ACC112 (cell line): ENCODE results near the gene SLC30A1.

Experiments
- H2AFZ ChIP-seq: fragments of 200-600 bp; sonication (generic); one replicate; pipeline ENCODE4 v1.6.0; 2017; ENCODE audit warnings: antibody characterized with exemption, low read length; ENCODE audit not compliant: unreplicated experiment
- H3K27ac ChIP-seq: fragments of 200-600 bp; sonication (generic); 2 replicates; pipeline ENCODE4 v1.5.1; 2014; ENCODE audit warnings: low read depth, mild to moderate bottlenecking, antibody characterized with exemption, low read length, moderate library complexity
- H3K27me3 ChIP-seq: fragments of 200-600 bp; sonication (generic); 2 replicates; pipeline ENCODE4 v1.6.1; 2014; ENCODE audit warnings: mild to moderate bottlenecking, antibody characterized with exemption, low read length, moderate library complexity, mixed read lengths; ENCODE audit not compliant: insufficient read depth
- H3K36me3 ChIP-seq: fragments of 200-600 bp; sonication (generic); 2 replicates; pipeline ENCODE4 v1.6.1; 2016; ENCODE audit warnings: mild to moderate bottlenecking, antibody characterized with exemption, low read length, moderate library complexity, mixed read lengths; ENCODE audit not compliant: insufficient read depth
- H3K4me1 ChIP-seq: fragments of 200-600 bp; sonication (generic); one replicate; pipeline ENCODE4 v1.6.1; 2016; ENCODE audit warnings: low read length, mixed read lengths; ENCODE audit not compliant: insufficient read depth, unreplicated experiment, control insufficient read depth
- H3K4me3 ChIP-seq: fragments of 200-600 bp; sonication (generic); 2 replicates; pipeline ENCODE4 v1.5.1; 2014; ENCODE audit warnings: mild to moderate bottlenecking, low read depth, low read length
- H3K79me2 ChIP-seq: fragments of 200-600 bp; sonication (generic); one replicate; pipeline ENCODE4 v1.6.0; 2016; ENCODE audit warnings: low read length; ENCODE audit not compliant: control insufficient read depth, unreplicated experiment, insufficient read depth

SLC30A1 gene

GRCh38 chr1:211530102-211530501 is 48.9 kb downstream of the SLC30A1 start:
- H3K4me1 ChIP-seq, result no peaks in the 10 kb centered on the region
- no peak overlapping the region for H3K4me3 ChIP-seq
- H2AFZ ChIP-seq, result no peak overlapping the region
- H3K27ac ChIP-seq, result no peak overlapping the region
- no peaks in the 10 kb centered on the region for H3K36me3 ChIP-seq
- H3K79me2 ChIP-seq, result no peaks in the 10 kb centered on the region
- no peaks in the 10 kb centered on the region for H3K27me3 ChIP-seq

DNA sequence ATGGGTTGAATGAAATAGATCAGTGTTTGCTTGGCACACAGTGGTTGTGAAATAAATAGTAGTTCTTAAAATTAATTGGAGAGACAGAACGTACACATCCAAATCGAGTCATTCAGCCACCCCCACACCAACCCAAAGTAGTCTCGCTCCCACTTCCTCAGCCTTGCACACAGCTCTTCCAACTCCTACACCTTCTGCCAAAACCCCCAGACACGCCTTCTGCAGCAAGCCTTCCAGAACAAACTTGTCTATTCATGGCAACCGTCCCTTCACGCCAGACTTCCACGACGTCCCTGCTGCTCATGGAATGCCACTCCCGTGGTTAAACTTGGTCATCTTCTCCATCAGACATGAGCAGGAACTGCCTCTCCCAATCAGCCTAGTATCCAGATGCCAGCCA is 49.5 kb downstream of the SLC30A1 start:
- no peak overlapping the region for H3K4me3 ChIP-seq
- H3K79me2 ChIP-seq, result no peaks in the 10 kb centered on the region
- H3K27me3 ChIP-seq, result no peaks in the 10 kb centered on the region
- H3K27ac ChIP-seq, result no peak overlapping the region
- H2AFZ ChIP-seq, result no peak overlapping the region
- no peaks in the 10 kb centered on the region for H3K36me3 ChIP-seq
- H3K4me1 ChIP-seq, result no peaks in the 10 kb centered on the region

GRCh38 chr1:211529011-211529410 is 50.0 kb downstream of the SLC30A1 start:
- H3K27me3 ChIP-seq, result no peaks in the 10 kb centered on the region
- no peak overlapping the region for H3K27ac ChIP-seq
- no peaks in the 10 kb centered on the region for H3K4me1 ChIP-seq
- no peak overlapping the region for H3K4me3 ChIP-seq
- no peaks in the 10 kb centered on the region for H3K79me2 ChIP-seq
- H3K36me3 ChIP-seq, result no peaks in the 10 kb centered on the region
- no peak overlapping the region for H2AFZ ChIP-seq

GRCh38 chr1:211527888-211528287 is 51.1 kb downstream of the SLC30A1 start:
- no peak overlapping the region for H3K27ac ChIP-seq
- no peaks in the 10 kb centered on the region for H3K4me1 ChIP-seq
- H2AFZ ChIP-seq, result no peak overlapping the region
- H3K36me3 ChIP-seq, result no peaks in the 10 kb centered on the region
- no peaks in the 10 kb centered on the region for H3K27me3 ChIP-seq
- H3K4me3 ChIP-seq, result no peak overlapping the region
- H3K79me2 ChIP-seq, result no peaks in the 10 kb centered on the region

- Histone ChIP-seq H3K4me3 (no peak overlapping the region), H3K36me3 (no peaks in the 10 kb centered on the region), H3K79me2 (no peaks in the 10 kb centered on the region), H2AFZ (no peak overlapping the region), H3K4me1 (no peaks in the 10 kb centered on the region), H3K27ac (no peak overlapping the region), H3K27me3 (no peaks in the 10 kb centered on the region)
These were observed 52.0 kb downstream of the SLC30A1 start for GRCh38 chr1:211527006-211527405.

GRCh38 chr1:211526101-211526500 is 52.9 kb downstream of the SLC30A1 start:
- Histone ChIP-seq H3K4me3 (no peak overlapping the region), H3K27ac (no peak overlapping the region), H3K4me1 (no peaks in the 10 kb centered on the region), H3K36me3 (no peaks in the 10 kb centered on the region), H2AFZ (no peak overlapping the region), H3K79me2 (no peaks in the 10 kb centered on the region), H3K27me3 (no peaks in the 10 kb centered on the region)

GRCh38 chr1:211525101-211525676 is 53.8 kb downstream of the SLC30A1 start:
- Histone ChIP-seq H3K4me1 (no peaks in the 10 kb centered on the region), H2AFZ (no peak overlapping the region), H3K27ac (no peak overlapping the region), H3K36me3 (no peaks in the 10 kb centered on the region), H3K4me3 (no peak overlapping the region), H3K27me3 (no peaks in the 10 kb centered on the region), H3K79me2 (no peaks in the 10 kb centered on the region)

- Histone ChIP-seq H3K27me3 (no peaks in the 10 kb centered on the region), H2AFZ (no peak overlapping the region), H3K27ac (no peak overlapping the region), H3K79me2 (no peaks in the 10 kb centered on the region), H3K4me3 (no peak overlapping the region), H3K36me3 (no peaks in the 10 kb centered on the region), H3K4me1 (no peaks in the 10 kb centered on the region)
These were observed 54.4 kb downstream of the SLC30A1 start for GRCh38 chr1:211524521-211524920.

DNA sequence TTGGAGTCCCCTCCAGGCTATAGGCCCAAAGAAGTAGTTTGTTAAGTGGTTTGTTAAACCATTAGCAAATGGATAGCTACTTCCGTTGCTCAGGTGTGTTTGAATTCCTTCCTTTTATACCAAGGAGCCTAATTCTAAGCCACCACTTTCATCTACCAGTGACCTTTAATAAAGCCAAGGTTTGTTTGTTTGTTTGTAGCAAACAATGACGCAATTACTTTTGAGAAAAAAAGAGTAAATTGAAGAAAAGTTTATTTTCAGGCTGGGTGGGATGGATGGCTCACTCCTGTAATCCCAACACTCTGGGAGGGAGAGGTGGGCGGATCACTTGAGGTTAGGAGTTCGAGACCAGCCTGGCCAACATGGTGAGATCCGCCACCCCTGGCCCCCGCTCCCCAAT is 56.2 kb downstream of the SLC30A1 start:
- Histone ChIP-seq H3K79me2 (no peaks in the 10 kb centered on the region), H3K27ac (no peak overlapping the region), H2AFZ (no peak overlapping the region), H3K36me3 (no peaks in the 10 kb centered on the region), H3K4me1 (no peaks in the 10 kb centered on the region), H3K4me3 (no peak overlapping the region), H3K27me3 (no peaks in the 10 kb centered on the region)
